ENCODE measurements around the gene VGLL3.

VGLL3 gene

GRCh38 chr3:86954747-86955146, 36.2 kb downstream of the VGLL3 start:
- DNase-seq (ENCODE audit: low read depth in 2 of 2, low spot score in 1 of 2) = no peak

DNA sequence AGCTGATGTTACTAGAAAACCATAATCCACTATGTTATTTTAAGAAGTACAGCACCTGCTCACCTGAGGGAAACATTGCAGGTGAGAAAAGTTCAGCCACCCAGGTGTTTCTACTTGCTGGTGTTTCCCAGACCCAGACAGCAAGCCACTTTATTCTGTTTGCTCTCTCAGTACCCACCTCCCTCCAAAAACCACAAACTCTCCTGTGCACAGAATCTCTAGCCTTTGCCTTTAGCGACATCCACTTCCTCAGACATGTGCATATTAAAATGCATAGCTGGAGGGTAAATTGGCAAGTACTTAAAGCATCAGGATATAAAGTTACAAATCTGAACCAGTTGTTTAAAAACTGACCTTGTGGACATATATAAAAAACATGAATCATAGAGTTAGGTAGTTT, 36.7 kb downstream of the VGLL3 start:
- DNase-seq (ENCODE audit: low read depth in 2 of 2, low spot score in 1 of 2) = no peak

- no peak for DNase-seq (ENCODE audit: low read depth in 2 of 2, low spot score in 1 of 2)
These were observed 39.6 kb downstream of the VGLL3 start for GRCh38 chr3:86951322-86951721.

GRCh38 chr3:86950717-86951116, 40.2 kb downstream of the VGLL3 start:
- no peak for DNase-seq (ENCODE audit: low read depth in 2 of 2, low spot score in 1 of 2)

- no peak for DNase-seq (ENCODE audit: low read depth in 2 of 2, low spot score in 1 of 2)
These were observed 41.1 kb downstream of the VGLL3 start for GRCh38 chr3:86949850-86950249.

- DNase-seq (ENCODE audit: low read depth in 2 of 2, low spot score in 1 of 2) = no peak
These were observed 42.1 kb downstream of the VGLL3 start for GRCh38 chr3:86948822-86949221.

DNA sequence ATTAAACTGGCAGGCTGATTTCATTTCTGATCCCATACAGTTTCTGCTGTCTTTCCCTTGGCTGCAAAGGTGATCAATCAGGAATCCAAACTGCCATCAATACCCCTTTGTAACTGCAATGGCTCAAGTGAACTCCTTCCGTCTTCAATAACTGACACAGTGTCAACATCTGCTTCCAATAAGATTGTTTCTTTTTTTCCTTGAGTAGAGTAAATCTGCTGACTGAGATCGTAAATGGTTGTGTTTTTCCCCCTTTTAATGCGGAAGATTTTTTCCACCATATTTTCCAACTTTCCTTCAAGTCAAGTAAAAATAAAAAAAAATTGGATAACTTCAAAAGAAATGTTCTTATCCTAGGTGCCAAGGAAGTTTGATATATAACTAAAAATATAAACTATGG, 48.7 kb downstream of the VGLL3 start:
- no peak for DNase-seq (ENCODE audit: low read depth in 2 of 2, low spot score in 1 of 2)

- no peak for DNase-seq (ENCODE audit: low read depth in 2 of 2, low spot score in 1 of 2)
These were observed 52.4 kb downstream of the VGLL3 start for GRCh38 chr3:86938416-86939105.

DNA sequence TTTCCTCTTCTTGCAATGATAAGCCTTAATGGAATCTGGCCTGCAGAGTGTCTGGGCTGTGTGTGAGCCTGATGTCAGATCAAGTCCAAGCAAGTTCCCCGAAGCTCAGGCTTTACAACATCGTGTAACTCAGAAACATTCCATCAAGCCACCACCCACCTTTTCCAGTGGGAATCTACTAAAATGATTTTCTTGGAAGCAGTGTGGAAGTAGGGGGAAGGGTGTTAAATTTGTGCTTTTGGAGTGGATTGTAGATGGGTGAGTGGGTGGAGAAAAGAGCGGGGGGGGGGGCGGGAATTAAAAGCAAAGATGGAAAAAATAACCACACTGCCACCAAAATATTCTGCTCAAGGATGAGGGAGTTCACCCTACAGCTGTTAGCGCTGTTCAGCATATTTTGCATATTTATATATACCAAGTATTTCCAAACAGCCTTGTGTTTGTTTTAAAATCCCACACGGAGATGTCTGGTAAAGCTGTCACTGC, 53.6 kb downstream of the VGLL3 start:
- no peak for DNase-seq (ENCODE audit: low read depth in 2 of 2, low spot score in 1 of 2)

DNA sequence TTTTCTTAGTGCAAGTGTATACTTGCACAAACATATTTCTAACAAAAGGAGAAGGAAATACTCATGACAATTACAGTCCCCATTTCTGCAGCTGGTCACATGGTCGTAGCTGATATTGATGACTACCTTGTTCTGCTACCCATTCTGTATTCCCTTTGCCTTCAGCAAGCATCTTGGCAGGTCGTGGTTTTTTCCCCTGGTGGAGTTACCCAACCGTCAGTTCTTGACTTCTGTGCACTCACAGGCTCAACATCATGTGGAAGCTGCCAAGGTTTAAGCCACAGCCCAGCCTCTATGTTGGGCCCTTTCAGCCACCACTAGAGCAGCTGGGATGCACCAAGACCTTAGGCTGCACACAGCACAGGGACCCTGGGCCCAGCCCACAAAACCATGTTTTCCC, 56.1 kb downstream of the VGLL3 start:
- no peak for DNase-seq (ENCODE audit: low read depth in 2 of 2, low spot score in 1 of 2)

- no peak for DNase-seq (ENCODE audit: low read depth in 2 of 2, low spot score in 1 of 2)
These were observed 60.1 kb downstream of the VGLL3 start for GRCh38 chr3:86930831-86931230.

DNA sequence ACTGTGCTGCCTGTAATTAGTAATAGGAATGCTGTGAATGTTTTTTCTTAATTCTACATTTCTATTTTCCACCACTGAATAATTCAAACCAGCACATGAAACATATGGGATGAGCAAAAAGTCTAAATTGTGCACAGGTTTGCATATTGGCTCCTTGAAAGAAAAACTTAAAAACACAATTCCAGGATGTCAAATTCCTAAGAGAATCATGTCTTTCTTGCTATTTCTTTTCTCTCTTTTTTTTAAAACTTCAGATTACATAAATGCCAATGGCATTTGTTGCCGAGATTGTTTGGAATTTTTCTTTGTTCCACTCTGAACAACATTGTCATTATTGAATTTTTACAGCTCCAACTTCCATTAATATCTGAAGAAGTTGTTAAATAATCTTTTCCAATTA, 60.8 kb downstream of the VGLL3 start:
- no peak for DNase-seq (ENCODE audit: low read depth in 2 of 2, low spot score in 1 of 2)

DNA sequence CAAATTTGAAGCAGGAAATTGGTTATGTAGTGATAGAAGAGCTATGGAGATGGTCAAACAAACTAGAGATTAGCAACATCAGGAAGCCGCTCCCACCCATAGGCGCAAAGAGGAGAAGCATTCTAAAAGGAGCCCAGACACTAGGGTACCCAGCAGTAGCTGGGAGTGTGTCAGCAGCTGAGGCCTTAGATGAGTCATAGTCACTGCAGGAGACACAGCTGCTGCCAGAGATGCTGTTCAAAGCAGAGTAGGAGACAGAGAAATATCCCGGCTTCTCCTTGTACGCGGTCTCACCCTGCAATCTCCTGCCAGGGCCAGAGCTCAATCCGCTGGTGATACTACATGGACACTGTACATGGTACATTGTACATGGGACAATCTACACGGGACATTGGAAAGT, 61.9 kb downstream of the VGLL3 start:
- no peak for DNase-seq (ENCODE audit: low read depth in 2 of 2, low spot score in 1 of 2)

DNA sequence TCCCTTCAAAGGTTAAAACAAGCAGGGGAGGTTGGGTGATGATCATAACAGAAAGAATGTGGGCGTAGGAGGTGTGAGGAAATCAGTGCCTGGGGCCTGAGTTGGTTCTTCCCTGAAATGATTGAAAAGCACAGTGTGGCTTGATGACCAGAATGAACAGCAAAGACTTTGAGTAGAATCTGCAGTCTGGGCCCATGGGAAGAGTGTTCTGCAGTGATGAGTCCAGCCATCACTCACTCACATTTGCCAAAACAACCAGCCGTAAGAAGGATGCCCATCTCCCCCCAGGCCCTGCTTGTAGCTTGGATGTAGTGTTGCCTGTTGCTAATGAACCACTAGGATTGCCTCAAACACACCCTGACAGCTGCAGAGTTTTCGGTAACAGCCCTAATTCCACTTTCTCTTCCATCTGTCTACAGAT, 67.9 kb downstream of the VGLL3 start:
- DNase-seq (ENCODE audit: low read depth in 2 of 2, low spot score in 1 of 2) = no peak

DNA sequence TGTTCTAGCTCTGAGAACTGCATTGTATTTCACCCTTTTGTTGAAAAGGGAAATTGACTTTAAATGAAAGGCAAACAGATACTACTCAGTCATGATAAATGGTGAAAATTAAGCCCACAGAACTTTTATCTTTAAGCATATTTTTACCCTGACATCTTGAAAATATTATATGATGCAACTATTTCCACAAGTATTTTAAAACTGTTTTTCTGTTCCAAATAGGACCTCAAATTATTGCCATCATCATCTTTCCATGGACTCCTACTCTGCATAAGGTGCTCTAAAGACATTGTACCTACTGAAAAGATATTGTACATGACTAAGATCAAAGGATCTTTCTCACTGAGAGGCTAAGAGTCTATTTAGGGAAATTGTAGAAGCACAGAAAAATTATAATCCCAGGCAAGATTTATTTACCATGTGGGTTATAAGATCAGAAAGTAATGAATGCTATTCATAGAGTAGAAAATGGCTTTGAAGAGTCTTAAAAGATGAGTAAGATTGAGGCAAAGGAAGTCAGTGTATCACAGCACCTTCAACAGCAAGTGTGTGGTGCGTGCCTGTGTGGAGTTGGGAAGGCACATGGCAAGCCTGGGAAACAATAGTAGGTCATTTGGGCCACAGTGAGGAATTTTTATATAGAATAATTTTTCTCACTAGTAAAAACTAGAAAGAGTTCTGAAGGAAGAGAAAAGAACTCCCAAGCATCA, 68.8 kb downstream of the VGLL3 start:
- no peak for DNase-seq (ENCODE audit: low read depth in 2 of 2, low spot score in 1 of 2)

GRCh38 chr3:86914670-86915069, 76.3 kb downstream of the VGLL3 start:
- no peak for DNase-seq (ENCODE audit: low read depth in 2 of 2, low spot score in 1 of 2)

DNA sequence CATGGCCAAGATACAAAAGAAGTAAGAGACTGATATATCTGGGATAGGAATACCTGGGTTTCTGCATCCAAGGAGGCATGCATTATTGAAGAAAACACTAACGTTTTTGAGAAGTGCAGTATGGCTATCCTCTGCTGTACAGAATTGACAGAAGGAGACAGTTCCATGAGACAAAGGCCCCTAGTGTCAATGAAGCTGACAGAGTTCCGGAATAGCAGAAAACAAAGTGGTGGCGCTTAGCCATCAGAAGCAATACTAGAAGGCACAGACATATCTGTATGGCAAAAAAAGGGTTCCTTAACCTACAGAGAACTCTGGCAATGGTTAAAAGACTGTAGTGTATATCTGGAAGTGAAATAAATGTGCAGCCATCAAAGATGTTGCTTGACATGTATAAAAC, 77.8 kb downstream of the VGLL3 start:
- DNase-seq (ENCODE audit: low read depth in 2 of 2, low spot score in 1 of 2) = no peak

- no peak for DNase-seq (ENCODE audit: low read depth in 2 of 2, low spot score in 1 of 2)
These were observed 95.7 kb downstream of the VGLL3 start for GRCh38 chr3:86895202-86895601.

- DNase-seq (ENCODE audit: low read depth in 2 of 2, low spot score in 1 of 2) = no peak
These were observed 100.1 kb downstream of the VGLL3 start for GRCh38 chr3:86890741-86891396.
